Measurements from ENCODE around the gene EEIG1. TPM values are rescaled to one million over a fixed set of nuclear protein-coding genes. Genes with fewer than 3 reads are reported as not detected.
A peak's percentile ranks its signal among the peaks of the same experiment; 100 is the strongest.

EEIG1 gene
- total and polyA plus RNA-seq, 8 donors, result 28.2 to 67.3 (median 38.8) TPM

DNA sequence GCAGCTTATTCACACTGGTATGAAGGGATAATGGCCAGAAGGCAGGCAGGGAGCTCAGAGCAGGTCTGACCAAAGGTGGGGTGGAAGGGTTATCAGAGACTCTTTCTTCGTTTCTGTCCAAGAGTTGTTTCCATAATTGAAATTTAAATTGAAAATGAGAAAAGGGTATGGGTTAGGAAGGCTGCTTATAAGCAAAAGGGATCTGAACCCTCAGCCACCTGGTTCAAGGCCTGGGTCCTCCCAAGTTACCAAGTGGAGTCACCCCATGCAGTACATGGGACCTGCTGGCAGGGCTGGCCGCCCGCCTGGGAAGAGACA, 17.8 kb downstream of the EEIG1 start:
- no peaks in the 10 kb centered on the region for H3K36me3 ChIP-seq
- ATAC-seq (no peak), DNase-seq (no peak)
- H3K27ac ChIP-seq, result no peak overlapping the region
- no peaks in the 10 kb centered on the region for H3K9me3 ChIP-seq
- H3K4me1 ChIP-seq, result peaks cover 28 to 59% of the 10 kb centered on the region in 2 donors
- H3K27me3 ChIP-seq, result no peaks in the 10 kb centered on the region
- intact Hi-C loops (cut with DNase I), result no loop called here
- H3K4me3 ChIP-seq, result no peak overlapping the region
- TF ChIP-seq, protein P1, sequence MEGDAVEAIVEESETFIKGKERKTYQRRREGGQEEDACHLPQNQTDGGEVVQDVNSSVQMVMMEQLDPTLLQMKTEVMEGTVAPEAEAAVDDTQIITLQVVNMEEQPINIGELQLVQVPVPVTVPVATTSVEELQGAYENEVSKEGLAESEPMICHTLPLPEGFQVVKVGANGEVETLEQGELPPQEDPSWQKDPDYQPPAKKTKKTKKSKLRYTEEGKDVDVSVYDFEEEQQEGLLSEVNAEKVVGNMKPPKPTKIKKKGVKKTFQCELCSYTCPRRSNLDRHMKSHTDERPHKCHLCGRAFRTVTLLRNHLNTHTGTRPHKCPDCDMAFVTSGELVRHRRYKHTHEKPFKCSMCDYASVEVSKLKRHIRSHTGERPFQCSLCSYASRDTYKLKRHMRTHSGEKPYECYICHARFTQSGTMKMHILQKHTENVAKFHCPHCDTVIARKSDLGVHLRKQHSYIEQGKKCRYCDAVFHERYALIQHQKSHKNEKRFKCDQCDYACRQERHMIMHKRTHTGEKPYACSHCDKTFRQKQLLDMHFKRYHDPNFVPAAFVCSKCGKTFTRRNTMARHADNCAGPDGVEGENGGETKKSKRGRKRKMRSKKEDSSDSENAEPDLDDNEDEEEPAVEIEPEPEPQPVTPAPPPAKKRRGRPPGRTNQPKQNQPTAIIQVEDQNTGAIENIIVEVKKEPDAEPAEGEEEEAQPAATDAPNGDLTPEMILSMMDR (IDR thresholded peaks at IDR 0.05), result no peak

DNA sequence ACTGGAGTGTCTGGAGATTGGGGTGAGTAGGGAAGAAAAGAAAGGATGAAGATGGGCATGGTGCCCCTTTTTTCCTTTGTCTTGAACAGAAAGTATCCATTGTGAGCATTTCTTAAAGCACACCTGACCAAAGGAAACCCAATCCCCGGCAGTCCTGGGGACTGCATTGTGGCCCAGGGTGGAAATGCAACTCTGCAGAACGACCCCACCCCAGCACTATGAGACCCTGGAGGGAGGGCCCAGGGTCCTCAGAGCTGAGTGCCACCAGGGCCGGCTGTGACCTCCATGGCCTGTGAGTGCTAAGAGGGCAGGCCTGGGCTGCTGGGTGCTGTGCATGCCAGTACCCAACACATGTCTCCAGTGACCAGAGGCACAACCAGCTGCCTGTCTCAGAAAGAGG, 18.5 kb downstream of the EEIG1 start:
- intact Hi-C loops (cut with DNase I), result no loop called here
- no peaks in the 10 kb centered on the region for H3K27me3 ChIP-seq
- no peak overlapping the region for H3K4me3 ChIP-seq

DNA sequence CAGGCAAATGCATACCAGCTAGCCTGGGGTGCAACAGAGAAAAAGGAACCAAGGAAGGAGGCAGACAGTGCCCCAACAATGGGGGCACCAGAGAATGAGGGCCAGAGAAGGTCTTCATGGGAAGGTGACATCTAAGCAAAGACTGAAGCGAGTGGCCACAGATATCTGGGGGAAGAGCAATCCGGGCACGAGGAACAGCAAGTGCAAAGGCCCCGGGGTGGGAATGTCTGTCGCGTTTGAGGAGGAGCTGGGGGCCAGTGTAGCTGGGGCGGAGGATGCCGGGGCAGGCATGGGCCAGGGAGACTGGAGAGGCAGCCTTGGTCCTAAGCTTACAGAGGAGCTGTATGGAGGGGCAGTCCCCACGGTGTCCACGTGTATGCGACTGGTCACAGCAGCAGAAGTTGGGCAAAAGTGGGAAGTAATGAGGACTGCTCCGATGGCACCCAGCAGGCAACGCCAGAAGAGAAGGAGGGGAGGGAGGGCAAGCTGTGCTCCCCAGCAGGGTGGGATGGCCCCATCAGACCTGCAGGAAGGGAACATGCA, 19.1 kb downstream of the EEIG1 start:
- no peak for DNase-seq
- H3K36me3 ChIP-seq, result no peaks in the 10 kb centered on the region
- H3K9me3 ChIP-seq, result no peaks in the 10 kb centered on the region
- no peak overlapping the region for H3K4me3 ChIP-seq
- H3K27me3 ChIP-seq, result no peaks in the 10 kb centered on the region
- intact Hi-C loops (cut with DNase I), result no loop called here
- ATAC-seq, result no peak
- TF ChIP-seq, protein P1 (IDR thresholded peaks at IDR 0.05), result no peak
- H3K4me1 ChIP-seq, result peaks cover 24 to 48% of the 10 kb centered on the region in 2 donors
- no peak overlapping the region for H3K27ac ChIP-seq

More for the DNA sequence above, 18.5 kb downstream of the EEIG1 start:
- TF ChIP-seq, protein P1 (IDR thresholded peaks at IDR 0.05), result no peak
- H3K27ac ChIP-seq, result no peak overlapping the region
- H3K9me3 ChIP-seq, result no peaks in the 10 kb centered on the region
- peaks cover 28 to 54% of the 10 kb centered on the region in 2 donors for H3K4me1 ChIP-seq
- DNase-seq, result no peak
- no peaks in the 10 kb centered on the region for H3K36me3 ChIP-seq
- ATAC-seq, result no peak

DNA sequence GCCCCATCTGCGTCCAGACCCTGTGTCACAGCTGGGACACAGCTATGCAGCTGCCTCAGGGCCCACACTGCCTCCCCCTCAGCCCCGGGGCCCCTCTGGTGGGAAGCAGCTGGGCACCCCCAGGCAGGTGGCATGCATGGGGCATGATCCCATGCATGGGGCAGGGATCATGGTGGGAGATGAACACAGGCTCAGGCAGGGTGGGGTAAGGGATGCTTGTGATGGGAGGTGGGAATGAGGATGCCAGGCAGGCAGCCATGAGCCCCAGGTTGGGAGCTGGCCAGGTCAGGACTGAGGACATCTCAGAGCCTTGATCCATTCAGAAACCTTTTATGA, 19.7 kb downstream of the EEIG1 start:
- Histone ChIP-seq H3K27me3 (no peaks in the 10 kb centered on the region), H3K4me1 (peaks cover 19 to 44% of the 10 kb centered on the region in 2 donors), H3K36me3 (no peaks in the 10 kb centered on the region), H3K9me3 (no peaks in the 10 kb centered on the region), H3K27ac (peak overlapping the region in 1 of 2 donors; percentile 8), H3K4me3 (no peak overlapping the region)
- ATAC-seq (no peak), DNase-seq (no peak)
- TF ChIP-seq, protein P1 (IDR thresholded peaks at IDR 0.05), result no peak
- intact Hi-C loops (cut with DNase I), result no loop called here

DNA sequence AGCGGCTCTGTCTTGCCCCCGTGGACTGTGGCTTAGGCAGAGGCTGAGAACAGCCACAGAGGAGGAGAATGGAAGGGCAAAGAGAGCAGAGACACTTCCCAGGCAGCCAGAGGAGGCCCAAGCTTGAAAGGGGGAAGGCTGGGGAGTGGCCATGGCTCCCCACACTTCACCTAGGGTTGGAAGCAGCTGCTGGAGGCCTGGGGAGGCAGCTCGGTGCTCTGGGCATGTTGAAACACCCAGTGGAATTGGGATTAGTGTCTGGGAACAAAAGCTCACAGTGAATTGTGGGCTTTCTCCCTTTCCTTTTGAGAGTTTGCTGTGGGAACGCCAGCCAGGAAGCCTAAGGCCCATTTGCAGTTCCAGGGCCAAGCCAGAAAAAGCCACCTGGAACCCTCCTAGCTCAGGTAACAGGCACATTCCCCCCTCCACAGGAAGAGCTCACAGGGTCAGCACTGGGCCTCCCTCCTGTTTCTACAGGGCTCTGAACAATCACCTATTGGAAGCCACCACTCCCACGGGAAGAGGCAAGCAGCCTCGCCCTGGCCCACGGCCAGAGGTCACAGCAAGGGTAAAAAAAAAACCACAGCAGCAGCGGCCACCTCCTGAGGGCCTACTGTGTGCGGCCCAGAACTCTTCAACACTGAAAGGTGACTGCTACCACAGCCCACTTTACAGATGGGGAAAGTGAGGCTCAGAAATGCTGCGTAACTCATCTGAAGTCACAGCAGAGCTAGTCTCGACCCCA, 20.2 kb downstream of the EEIG1 start:
- TF ChIP-seq, protein P1 (IDR thresholded peaks at IDR 0.05), result no peak
- Histone ChIP-seq H3K9me3 (no peaks in the 10 kb centered on the region), H3K4me3 (no peak overlapping the region), H3K36me3 (no peaks in the 10 kb centered on the region), H3K27me3 (no peaks in the 10 kb centered on the region), H3K4me1 (peaks cover 18 to 44% of the 10 kb centered on the region in 2 donors), H3K27ac (peak overlapping the region; percentile 19 to 41)
- intact Hi-C loops (cut with DNase I), result no loop called here
- peak in 1 of 4 donors; percentile 30 for DNase-seq
- ATAC-seq, result no peak

Data from left lung (tissue), 10 donors.